Renal cortex interstitium (tissue), 11 donors: ENCODE measurements around the gene MAPKAP1. TPM values are rescaled to one million over a fixed set of nuclear protein-coding genes. Genes with fewer than 3 reads are reported as not detected.
"Not testable (repeated sequence)": the region's sequence is repeated elsewhere in the genome, so short reads cannot be mapped to it uniquely, and the experiment has no call there.

Source experiments
- DNase-seq, 11 donors: peaks; one replicate each; pipeline ENCODE4 v3.0.0-alpha.2; 2013; ENCODE audit warnings: low read depth in 9 of 11, low spot score in 4 of 11; ENCODE audit errors: extremely low read depth in 1 of 11
- polyA plus RNA-seq, 3 donors: library from polyadenylated mRNA; unstranded; fragments of 120-200 nt; gene quantifications; one replicate each; pipeline ENCODE4 v1.2.1, GENCODE V29; 2013; ENCODE audit not compliant: insufficient read length in 3 of 3

The MAPKAP1 gene
- polyA plus RNA-seq, 3 donors, result 65.3 to 77.1 (median 71.6) TPM

- no peak for DNase-seq
Measured at GRCh38 chr9:125404733-125405132, 302.3 kb downstream of the MAPKAP1 start.

- no peak for DNase-seq
Measured at GRCh38 chr9:125400725-125401716, 306.0 kb downstream of the MAPKAP1 start.

- not testable (repeated sequence) for DNase-seq
Measured at GRCh38 chr9:125400232-125400631, 306.8 kb downstream of the MAPKAP1 start.

- no peak for DNase-seq
Measured at GRCh38 chr9:125399666-125400065, 307.3 kb downstream of the MAPKAP1 start.

GRCh38 chr9:125399165-125399564 lies 307.8 kb downstream of the MAPKAP1 start:
- no peak for DNase-seq

GRCh38 chr9:125398243-125398642 lies 308.8 kb downstream of the MAPKAP1 start:
- no peak for DNase-seq

- no peak for DNase-seq
Measured at GRCh38 chr9:125397736-125398135, 309.3 kb downstream of the MAPKAP1 start.

GRCh38 chr9:125396799-125397198 lies 310.2 kb downstream of the MAPKAP1 start:
- no peak for DNase-seq

GRCh38 chr9:125393426-125393825 lies 313.6 kb downstream of the MAPKAP1 start:
- no peak for DNase-seq

GRCh38 chr9:125391704-125392103 lies 315.3 kb downstream of the MAPKAP1 start:
- no peak for DNase-seq

GRCh38 chr9:125388978-125389377 lies 318.0 kb downstream of the MAPKAP1 start:
- no peak for DNase-seq

- DNase-seq, result no peak
Measured at GRCh38 chr9:125387861-125388524, 319.0 kb downstream of the MAPKAP1 start.

Other genes starting within 250 kb of the MAPKAP1 start
- 10 to 100 TPM; 27.8 to 30.6 (median 29.9) TPM for gene PBX3, start 40.2 kb upstream of the MAPKAP1 start, polyA plus RNA-seq